Immature natural killer cell (primary cell): ENCODE results near the gene CHCHD1. TPM values are rescaled to one million over a fixed set of nuclear protein-coding genes. Genes with fewer than 3 reads are reported as not detected.
"Not testable (repeated sequence)": the region's sequence is repeated elsewhere in the genome, so short reads cannot be mapped to it uniquely, and the experiment has no call there.

ENCODE experiments used
- DNase-seq, 3 donors: peaks; one replicate each; pipeline ENCODE4 v3.0.0; 2022; ENCODE audit warnings: mixed read lengths in 1 of 3
- H3K27ac Mint-ChIP-seq, 6 donors: one replicate each; pipeline ENCODE4 v1.8.0; 2020; ENCODE audit warnings: mixed read lengths in 6 of 6, mild to moderate bottlenecking in 5 of 6, inconsistent platforms in 4 of 6, moderate library complexity in 3 of 6
- H3K27me3 Mint-ChIP-seq, 3 donors: one replicate each; pipeline ENCODE4 v1.8.0; 2020 to 2021; ENCODE audit warnings: low read depth in 3 of 3, mild to moderate bottlenecking in 3 of 3, mixed read lengths in 3 of 3, moderate library complexity in 3 of 3, inconsistent platforms in 1 of 3
- H3K36me3 Mint-ChIP-seq, 3 donors: one replicate each; pipeline ENCODE4 v1.8.0; 2020; ENCODE audit warnings: mixed read lengths in 3 of 3, inconsistent platforms in 2 of 3, mild to moderate bottlenecking in 2 of 3
- H3K4me1 Mint-ChIP-seq, 2 donors: one replicate each; pipeline ENCODE4 v1.8.0; 2020; ENCODE audit warnings: inconsistent platforms in 2 of 2, mild to moderate bottlenecking in 2 of 2, mixed read lengths in 2 of 2, moderate library complexity in 1 of 2
- H3K4me3 Mint-ChIP-seq, 5 donors: one replicate each; pipeline ENCODE4 v1.8.0; 2020; ENCODE audit warnings: mild to moderate bottlenecking in 5 of 5, mixed read lengths in 5 of 5, inconsistent platforms in 3 of 5, moderate library complexity in 3 of 5
- H3K9me3 Mint-ChIP-seq, 6 donors: one replicate each; pipeline ENCODE4 v1.8.0; 2020; ENCODE audit warnings: mild to moderate bottlenecking in 6 of 6, mixed read lengths in 6 of 6, inconsistent platforms in 4 of 6, moderate library complexity in 3 of 6
- polyA plus RNA-seq, 3 donors: library from polyadenylated mRNA; unstranded; fragments of 300-500 nt; fragmentation: Illumina TruSeq; gene quantifications; one replicate each; pipeline ENCODE4 v1.2.3, GENCODE V29; 2021

Gene CHCHD1
- polyA plus RNA-seq, 3 donors from 2014 or later, result 24.8 to 46.9 (median 42.7) TPM

DNA sequence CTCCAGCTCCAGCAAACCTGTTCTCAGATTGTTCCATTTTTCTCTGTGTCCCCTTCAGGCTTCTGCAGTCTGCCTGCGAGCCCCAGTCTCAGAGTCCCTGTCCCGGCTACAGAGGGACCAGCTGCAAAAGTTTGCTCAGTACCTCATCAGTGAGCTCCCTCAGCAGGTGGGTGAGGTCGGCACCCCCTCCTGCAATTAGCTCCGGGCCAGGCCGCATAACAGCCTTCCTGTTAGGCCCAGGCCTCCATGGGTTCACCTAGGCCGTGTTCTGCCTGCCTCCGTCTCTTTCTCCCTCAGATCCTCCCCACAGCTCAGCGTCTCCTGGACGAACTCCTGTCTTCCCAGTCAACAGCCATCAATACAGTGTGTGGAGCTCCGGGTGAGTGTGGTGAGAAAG is 7.8 kb downstream of the CHCHD1 start:
- no peak for DNase-seq
- H3K4me1 Mint-ChIP-seq, result peaks cover 25 to 33% of the 10 kb centered on the region in 2 donors
- H3K27me3 Mint-ChIP-seq, result peaks cover 9 to 19% (median 11%) of the 10 kb centered on the region in 3 donors
- no peak overlapping the region for H3K27ac Mint-ChIP-seq
- H3K9me3 Mint-ChIP-seq, result no peaks in the 10 kb centered on the region
- H3K4me3 Mint-ChIP-seq, result peak overlapping the region in 1 of 5 donors; percentile 42
- H3K36me3 Mint-ChIP-seq, result peaks cover 5 to 27% (median 14%) of the 10 kb centered on the region in 3 donors

DNA sequence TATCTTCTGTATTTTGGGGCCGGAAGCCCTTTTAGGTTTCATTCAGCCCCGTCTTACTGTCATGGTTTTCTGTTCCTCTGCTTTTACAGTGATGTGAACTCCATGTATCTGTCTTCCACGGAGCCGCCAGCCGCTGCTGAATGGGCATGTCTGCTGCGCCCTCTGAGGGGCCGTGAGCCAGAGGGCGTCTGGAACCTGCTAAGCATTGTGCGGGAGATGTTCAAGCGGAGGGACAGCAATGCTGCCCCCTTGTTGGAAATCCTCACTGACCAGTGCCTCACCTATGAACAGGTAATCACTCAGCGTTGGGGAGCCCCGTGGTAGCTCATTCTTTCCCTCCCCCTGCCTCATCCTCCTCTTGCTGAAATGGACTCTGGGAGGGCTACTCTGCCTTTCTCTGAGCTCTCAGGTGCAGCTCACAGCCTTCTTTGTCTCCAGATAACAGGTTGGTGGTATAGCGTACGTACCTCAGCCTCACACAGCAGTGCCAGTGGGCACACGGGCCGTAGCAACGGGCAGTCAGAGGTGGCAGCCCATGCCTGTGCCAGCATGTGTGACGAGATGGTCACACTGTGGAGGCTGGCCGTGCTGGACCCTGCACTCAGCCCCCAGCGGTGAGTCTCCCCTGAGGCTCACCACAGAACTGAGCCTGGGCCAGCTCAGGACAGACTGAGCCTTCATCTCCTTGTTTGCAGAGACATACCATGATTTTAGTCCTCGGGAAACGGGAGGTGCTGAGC is 9.2 kb downstream of the CHCHD1 start:
- Mint-ChIP-seq H3K36me3 (peaks cover 5 to 34% (median 20%) of the 10 kb centered on the region in 3 donors), H3K27me3 (peaks cover 2 to 8% (median 4%) of the 10 kb centered on the region in 3 donors), H3K4me1 (peaks cover 15 to 23% of the 10 kb centered on the region in 2 donors), H3K27ac (peak overlapping the region in 1 of 6 donors; percentile 57), H3K4me3 (no peak overlapping the region), H3K9me3 (no peaks in the 10 kb centered on the region)
- DNase-seq, result no peak

- Mint-ChIP-seq H3K27ac (no peak overlapping the region), H3K27me3 (peaks cover 0 to 4% (median 0%) of the 10 kb centered on the region in 3 donors), H3K4me3 (no peak overlapping the region), H3K9me3 (no peaks in the 10 kb centered on the region), H3K4me1 (peaks cover 6 to 16% of the 10 kb centered on the region in 2 donors), H3K36me3 (peaks cover 5 to 39% (median 20%) of the 10 kb centered on the region in 3 donors)
- no peak for DNase-seq
Observed at GRCh38 chr10:73791871-73792400, 10.1 kb downstream of the CHCHD1 start.

GRCh38 chr10:73793456-73793855 is 11.6 kb downstream of the CHCHD1 start:
- DNase-seq, result no peak
- Mint-ChIP-seq H3K4me1 (peaks cover 0 to 5% of the 10 kb centered on the region in 2 donors), H3K9me3 (no peaks in the 10 kb centered on the region), H3K36me3 (peaks cover 5 to 48% (median 29%) of the 10 kb centered on the region in 3 donors), H3K4me3 (no peak overlapping the region), H3K27me3 (peaks cover 0 to 4% (median 2%) of the 10 kb centered on the region in 3 donors), H3K27ac (peak overlapping the region in 2 of 6 donors; percentile 53 to 67)

DNA sequence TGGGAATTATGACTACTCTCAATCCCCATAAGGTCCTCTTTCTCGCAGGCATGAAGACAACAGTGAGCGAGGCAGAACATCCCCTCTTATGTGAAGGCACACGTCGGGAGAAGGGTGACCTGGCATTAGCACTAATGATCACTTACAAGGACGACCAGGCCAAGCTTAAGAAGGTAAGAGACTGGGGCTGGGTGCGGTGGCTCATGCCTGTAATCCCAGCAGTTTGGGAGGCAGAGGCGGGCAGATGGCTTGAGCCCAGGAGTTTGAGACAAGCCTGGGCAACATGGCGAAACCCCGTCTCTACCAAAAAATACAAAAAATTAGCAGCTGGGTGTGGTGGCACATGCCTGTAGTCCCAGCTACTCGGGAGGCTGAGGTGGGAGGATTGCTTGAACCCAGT is 13.6 kb downstream of the CHCHD1 start:
- peaks cover 5 to 41% (median 29%) of the 10 kb centered on the region in 3 donors for H3K36me3 Mint-ChIP-seq
- H3K9me3 Mint-ChIP-seq, H3K4me3 Mint-ChIP-seq, H3K4me1 Mint-ChIP-seq, H3K27me3 Mint-ChIP-seq, DNase-seq: not testable (repeated sequence)
- H3K27ac Mint-ChIP-seq, result peak overlapping the region in 2 of 6 donors; percentile 24 to 32

DNA sequence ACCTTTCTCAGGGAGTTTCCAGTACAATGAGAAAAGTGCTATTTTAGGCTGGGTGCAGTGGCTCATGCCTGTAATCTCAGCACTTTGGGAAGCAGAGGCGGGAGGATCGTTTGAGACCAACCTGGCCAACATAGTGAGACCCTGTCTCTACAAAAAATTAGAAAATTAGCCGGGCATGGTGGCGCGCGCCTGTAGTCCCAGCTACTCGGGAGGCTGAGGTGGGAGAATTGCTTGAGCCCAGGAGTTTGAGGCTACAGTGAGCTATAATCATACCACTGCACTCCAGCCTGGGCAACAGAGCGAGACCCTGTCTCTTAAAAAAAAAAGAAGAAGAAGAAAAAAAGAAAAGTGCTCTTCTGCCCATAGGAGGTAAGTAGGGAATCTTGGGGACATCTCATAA is 14.2 kb downstream of the CHCHD1 start:
- not testable (repeated sequence) for H3K4me3 Mint-ChIP-seq, H3K4me1 Mint-ChIP-seq, DNase-seq, H3K27me3 Mint-ChIP-seq, H3K9me3 Mint-ChIP-seq
- H3K27ac Mint-ChIP-seq, result peak overlapping the region in 2 of 6 donors; percentile 17 to 27
- peaks cover 5 to 38% (median 29%) of the 10 kb centered on the region in 3 donors for H3K36me3 Mint-ChIP-seq

GRCh38 chr10:73796766-73797165 is 14.9 kb downstream of the CHCHD1 start:
- H3K4me1 Mint-ChIP-seq, result no peaks in the 10 kb centered on the region
- no peaks in the 10 kb centered on the region for H3K9me3 Mint-ChIP-seq
- peaks cover 3 to 7% (median 4%) of the 10 kb centered on the region in 3 donors for H3K27me3 Mint-ChIP-seq
- peaks cover 5 to 37% (median 29%) of the 10 kb centered on the region in 3 donors for H3K36me3 Mint-ChIP-seq
- DNase-seq, result no peak
- H3K27ac Mint-ChIP-seq, result peak overlapping the region in 2 of 6 donors; percentile 27 to 55
- no peak overlapping the region for H3K4me3 Mint-ChIP-seq

DNA sequence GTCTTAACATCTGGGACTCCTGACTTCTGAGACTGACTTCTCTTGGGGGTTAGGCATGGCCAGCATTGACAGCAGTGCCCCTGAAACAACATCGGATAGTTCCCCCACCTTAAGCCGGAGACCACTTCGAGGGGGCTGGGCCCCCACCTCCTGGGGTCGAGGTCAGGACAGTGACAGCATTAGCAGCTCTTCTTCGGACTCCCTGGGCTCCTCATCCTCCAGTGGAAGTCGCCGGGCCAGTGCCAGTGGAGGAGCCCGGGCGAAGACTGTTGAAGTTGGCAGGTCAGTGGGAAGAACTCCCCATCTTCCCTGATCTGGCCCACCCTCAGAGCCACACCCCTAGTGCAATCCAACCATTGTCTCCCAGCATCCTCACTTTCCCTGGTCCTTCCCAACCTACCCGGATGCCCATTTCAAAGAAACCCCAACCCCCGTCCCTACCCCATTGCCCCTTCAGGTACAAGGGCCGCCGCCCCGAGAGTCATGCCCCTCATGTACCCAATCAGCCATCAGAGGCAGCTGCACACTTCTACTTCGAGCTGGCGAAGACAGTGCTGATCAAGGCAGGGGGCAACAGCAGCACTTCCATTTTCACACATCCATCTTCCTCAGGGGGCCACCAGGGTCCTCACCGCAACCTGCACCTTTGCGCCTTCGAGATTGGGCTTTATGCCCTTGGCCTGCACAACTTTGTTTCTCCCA is 15.6 kb downstream of the CHCHD1 start:
- Mint-ChIP-seq H3K4me1 (no peaks in the 10 kb centered on the region), H3K27ac (peak overlapping the region in 2 of 6 donors; percentile 53 to 64), H3K36me3 (peaks cover 5 to 41% (median 29%) of the 10 kb centered on the region in 3 donors), H3K4me3 (no peak overlapping the region), H3K9me3 (no peaks in the 10 kb centered on the region), H3K27me3 (peaks cover 3 to 7% (median 4%) of the 10 kb centered on the region in 3 donors)
- no peak for DNase-seq

- Mint-ChIP-seq H3K36me3 (peaks cover 8 to 43% (median 30%) of the 10 kb centered on the region in 3 donors), H3K27me3 (peaks cover 3 to 7% (median 4%) of the 10 kb centered on the region in 3 donors), H3K9me3 (no peaks in the 10 kb centered on the region), H3K4me1 (no peaks in the 10 kb centered on the region), H3K4me3 (no peak overlapping the region), H3K27ac (peak overlapping the region in 2 of 6 donors; percentile 40 to 64)
- no peak for DNase-seq
Observed at GRCh38 chr10:73798087-73798486, 16.2 kb downstream of the CHCHD1 start.

DNA sequence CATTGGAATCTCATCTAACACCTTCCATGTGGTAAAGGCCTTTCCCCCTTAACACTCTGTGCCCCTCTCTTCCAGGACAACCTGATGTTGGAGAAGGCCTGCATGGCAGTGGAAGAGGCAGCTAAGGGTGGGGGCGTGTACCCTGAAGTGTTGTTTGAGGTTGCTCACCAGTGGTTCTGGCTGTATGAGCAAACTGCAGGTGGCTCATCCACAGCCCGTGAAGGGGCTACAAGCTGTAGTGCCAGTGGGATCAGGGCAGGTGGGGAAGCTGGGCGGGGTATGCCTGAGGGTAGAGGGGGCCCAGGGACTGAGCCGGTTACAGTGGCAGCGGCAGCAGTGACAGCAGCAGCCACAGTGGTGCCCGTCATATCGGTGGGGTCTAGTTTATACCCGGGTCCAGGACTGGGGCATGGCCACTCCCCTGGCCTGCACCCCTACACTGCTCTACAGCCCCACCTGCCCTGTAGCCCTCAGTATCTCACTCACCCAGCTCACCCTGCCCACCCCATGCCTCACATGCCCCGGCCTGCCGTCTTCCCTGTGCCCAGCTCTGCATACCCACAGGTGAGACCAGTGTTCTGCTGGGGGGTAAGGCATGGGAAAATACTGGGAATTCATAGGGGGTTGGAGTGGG is 17.2 kb downstream of the CHCHD1 start:
- H3K4me1 Mint-ChIP-seq, result peaks cover 0 to 5% of the 10 kb centered on the region in 2 donors
- no peak overlapping the region for H3K4me3 Mint-ChIP-seq
- H3K36me3 Mint-ChIP-seq, result peaks cover 11 to 46% (median 23%) of the 10 kb centered on the region in 3 donors
- peaks cover 4 to 7% (median 7%) of the 10 kb centered on the region in 3 donors for H3K27me3 Mint-ChIP-seq
- no peaks in the 10 kb centered on the region for H3K9me3 Mint-ChIP-seq
- no peak for DNase-seq
- H3K27ac Mint-ChIP-seq, result peak overlapping the region in 3 of 6 donors; percentile 24 to 60 (median 56)

GRCh38 chr10:73799899-73800559 is 18.2 kb downstream of the CHCHD1 start:
- Mint-ChIP-seq H3K4me3 (no peak overlapping the region), H3K27me3 (peaks cover 4 to 7% (median 6%) of the 10 kb centered on the region in 3 donors), H3K27ac (peak overlapping the region in 2 of 6 donors; percentile 22 to 74), H3K4me1 (peaks cover 0 to 5% of the 10 kb centered on the region in 2 donors), H3K9me3 (no peaks in the 10 kb centered on the region), H3K36me3 (peaks cover 11 to 39% (median 17%) of the 10 kb centered on the region in 3 donors)
- DNase-seq, result no peak

- Mint-ChIP-seq H3K27me3 (peaks cover 4 to 7% (median 6%) of the 10 kb centered on the region in 3 donors), H3K27ac (peak overlapping the region in 1 of 6 donors; percentile 20), H3K4me1 (peaks cover 0 to 7% of the 10 kb centered on the region in 2 donors), H3K36me3 (peaks cover 11 to 38% (median 13%) of the 10 kb centered on the region in 3 donors), H3K4me3 (no peak overlapping the region), H3K9me3 (no peaks in the 10 kb centered on the region)
- no peak for DNase-seq
Observed at GRCh38 chr10:73800560-73801252, 18.9 kb downstream of the CHCHD1 start.
